Choroid plexus epithelial cell (primary cell): Measurements from ENCODE around the gene PPM1D.

Experiments
- DNase-seq: peaks from one replicate; pipeline ENCODE4 v3.0.0-alpha.2; 2010; ENCODE audit warnings: low read depth
- H3K4me3 ChIP-seq: 2 replicates; pipeline ENCODE4 v1.5.1; 2011; ENCODE audit warnings: low read depth, mild to moderate bottlenecking, control low read depth, low read length, moderate library complexity
- CTCF ChIP-seq: conservative IDR thresholded peaks from 2 replicates; pipeline ENCODE4 v1.5.1; 2011; ENCODE audit warnings: low read depth, mild to moderate bottlenecking, control low read depth, inconsistent platforms, low read length, moderate library complexity

The PPM1D gene

GRCh38 chr17:60615108-60615507 is 15.1 kb downstream of the PPM1D start:
- H3K4me3 ChIP-seq: no peak overlapping the region

GRCh38 chr17:60615840-60616239 is 15.8 kb downstream of the PPM1D start:
- no peak overlapping the region for H3K4me3 ChIP-seq
- TF ChIP-seq CTCF: no peak
- no peak for DNase-seq

More at GRCh38 chr17:60615108-60615507, 15.1 kb downstream of the PPM1D start:
- DNase-seq: no peak
- no peak for TF ChIP-seq CTCF

GRCh38 chr17:60618080-60618479 is 18.1 kb downstream of the PPM1D start:
- no peak for TF ChIP-seq CTCF
- DNase-seq: no peak
- no peak overlapping the region for H3K4me3 ChIP-seq

- H3K4me3 ChIP-seq: no peak overlapping the region
- TF ChIP-seq CTCF: no peak
- no peak for DNase-seq
Measured at GRCh38 chr17:60618854-60619526, 19.0 kb downstream of the PPM1D start.

GRCh38 chr17:60622961-60623360 is 23.0 kb downstream of the PPM1D start:
- no peak for DNase-seq
- H3K4me3 ChIP-seq: no peak overlapping the region
- TF ChIP-seq CTCF: no peak

- no peak for TF ChIP-seq CTCF
- DNase-seq: no peak
- no peak overlapping the region for H3K4me3 ChIP-seq
Measured at GRCh38 chr17:60623415-60623814, 23.4 kb downstream of the PPM1D start.

GRCh38 chr17:60627124-60627523 is 27.1 kb downstream of the PPM1D start:
- no peak for DNase-seq
- no peak for TF ChIP-seq CTCF
- H3K4me3 ChIP-seq: no peak overlapping the region
